ENCODE data around the gene SERPINH1.

The SERPINH1 gene

GRCh38 chr11:75596914-75597313 is 34.9 kb downstream of the SERPINH1 start:
- DNase-seq (ENCODE audit: low read depth, low spot score) = no peak

GRCh38 chr11:75597636-75598035 is 35.6 kb downstream of the SERPINH1 start:
- no peak for DNase-seq (ENCODE audit: low read depth, low spot score)

DNA sequence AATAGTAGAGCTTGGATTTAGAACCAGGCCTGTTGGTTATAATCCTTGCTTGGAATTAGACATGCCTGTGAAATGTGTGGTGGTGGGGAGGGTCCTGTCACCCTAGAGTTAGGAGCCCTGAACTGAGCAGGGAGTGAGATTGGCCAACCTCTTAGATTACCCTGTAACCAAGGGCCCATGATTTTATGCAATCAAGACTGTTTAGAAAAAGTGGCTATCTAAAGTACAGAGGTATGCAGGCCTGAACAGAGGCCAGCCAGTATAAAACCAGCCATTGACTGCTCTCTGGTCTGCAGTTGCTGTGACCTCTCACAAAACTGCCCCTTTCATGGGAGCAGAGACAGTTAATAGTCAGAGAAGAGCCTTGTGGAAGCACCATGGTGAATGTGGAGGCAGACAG is 36.2 kb downstream of the SERPINH1 start:
- DNase-seq (ENCODE audit: low read depth, low spot score) = no peak

GRCh38 chr11:75598900-75599299 is 36.8 kb downstream of the SERPINH1 start:
- DNase-seq (ENCODE audit: low read depth, low spot score) = no peak

GRCh38 chr11:75600356-75600755 is 38.3 kb downstream of the SERPINH1 start:
- DNase-seq (ENCODE audit: low read depth, low spot score) = no peak

- no peak for DNase-seq (ENCODE audit: low read depth, low spot score)
Observed at GRCh38 chr11:75601494-75601893, 39.4 kb downstream of the SERPINH1 start.

DNA sequence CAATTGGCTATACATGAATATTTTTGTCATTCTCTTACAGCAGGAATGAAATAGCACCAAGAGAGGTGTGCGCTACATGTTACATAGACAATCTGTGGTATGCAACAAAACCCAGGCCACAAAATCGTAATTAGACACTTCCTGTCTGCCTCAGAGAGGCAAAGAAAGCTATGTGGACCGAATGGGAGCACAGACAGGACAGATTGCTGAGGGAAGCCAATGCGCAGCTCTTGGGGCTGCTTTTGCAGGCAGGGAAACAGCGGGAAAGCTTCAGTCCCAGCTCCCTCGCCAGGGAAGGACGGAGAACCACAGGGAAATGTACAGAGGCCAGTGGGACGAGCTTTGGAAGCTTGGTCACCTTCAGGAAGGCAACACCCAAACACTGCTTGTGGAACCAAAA is 40.9 kb downstream of the SERPINH1 start:
- DNase-seq (ENCODE audit: low read depth, low spot score) = no peak

DNA sequence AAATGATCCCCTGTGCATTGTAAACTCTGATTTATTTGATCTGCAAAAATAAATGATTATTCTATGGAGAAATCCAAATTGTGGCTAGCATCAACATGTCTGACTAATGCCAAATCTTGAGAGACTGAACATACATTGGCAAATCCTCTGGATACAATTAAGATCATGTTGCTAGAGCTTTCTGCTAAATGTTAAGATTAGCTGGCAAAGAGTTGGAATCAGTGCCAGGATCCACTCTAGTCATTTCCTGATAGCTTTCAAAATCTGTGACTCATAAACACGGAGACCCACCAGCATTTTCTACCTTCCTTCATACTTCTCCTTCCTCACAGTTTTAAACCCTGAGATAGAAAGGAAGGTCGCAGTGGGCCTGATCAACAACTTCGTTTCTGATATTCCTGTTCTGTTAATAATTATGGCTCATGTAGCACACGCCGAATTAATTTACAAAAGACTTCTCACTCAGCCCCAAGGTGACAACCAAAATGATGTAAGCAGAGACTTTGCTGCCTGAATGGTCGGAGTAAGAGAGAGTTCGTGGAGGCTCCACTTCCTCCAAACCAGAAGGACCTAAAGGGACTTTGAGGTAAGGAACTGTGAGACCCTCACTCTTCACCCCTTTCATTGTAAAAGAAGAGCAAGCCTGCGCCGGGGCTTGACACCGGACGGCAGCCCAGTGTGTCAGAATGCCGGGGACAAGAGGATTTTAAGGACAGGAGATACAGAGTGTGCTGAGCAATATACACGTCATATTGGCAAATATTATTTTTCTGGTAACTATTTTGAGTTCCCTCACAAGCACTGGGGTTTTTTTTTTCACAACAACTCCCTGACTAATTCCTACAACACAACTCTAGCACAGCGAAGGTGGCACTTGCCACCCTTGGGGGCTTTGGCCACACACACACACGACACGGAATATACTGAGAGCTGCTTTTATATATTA is 42.0 kb downstream of the SERPINH1 start:
- no peak for DNase-seq (ENCODE audit: low read depth, low spot score)

GRCh38 chr11:75606099-75606498 is 44.0 kb downstream of the SERPINH1 start:
- no peak for DNase-seq (ENCODE audit: low read depth, low spot score)

DNA sequence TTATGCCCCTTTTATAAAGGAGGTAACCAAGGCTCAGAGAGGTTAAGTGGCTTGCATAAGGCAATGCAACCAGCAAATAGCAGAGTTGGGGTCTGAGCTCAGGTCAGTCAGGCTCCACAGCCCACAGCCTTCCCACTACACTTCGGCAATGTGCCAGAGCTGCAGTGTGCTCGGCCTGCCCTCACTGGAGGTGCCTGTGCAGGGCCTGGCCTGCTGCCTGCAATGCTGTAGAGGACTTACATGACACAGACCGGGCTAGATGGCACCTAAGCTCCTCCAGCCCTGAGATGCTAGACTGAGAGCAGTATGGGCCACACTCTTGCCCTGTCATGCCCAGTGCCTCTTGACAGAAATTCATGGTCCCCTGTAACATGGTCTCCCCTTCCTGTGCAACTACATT is 49.8 kb downstream of the SERPINH1 start:
- no peak for DNase-seq (ENCODE audit: low read depth, low spot score)

- DNase-seq (ENCODE audit: low read depth, low spot score) = no peak
Observed at GRCh38 chr11:75615751-75616150, 53.7 kb downstream of the SERPINH1 start.

DNA sequence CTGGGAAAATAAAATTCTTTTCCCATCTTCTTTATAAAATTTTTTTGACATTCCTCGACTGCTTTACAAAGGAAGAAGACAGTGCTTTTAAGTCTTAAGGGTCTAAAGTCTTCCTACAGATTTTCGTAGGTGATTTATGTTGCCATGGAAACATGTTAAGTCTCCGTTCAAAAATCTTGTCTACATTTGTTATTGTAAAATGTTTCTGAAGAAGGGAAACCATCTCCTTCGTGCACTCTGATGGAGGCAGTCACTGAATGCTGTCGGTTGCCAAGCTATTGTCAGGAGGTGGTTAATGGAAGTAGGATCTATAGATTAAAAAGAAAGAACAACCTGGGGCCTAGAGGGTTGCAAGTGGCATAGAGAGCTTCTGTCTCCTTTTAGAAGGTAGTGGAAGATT is 54.2 kb downstream of the SERPINH1 start:
- DNase-seq (ENCODE audit: low read depth, low spot score) = no peak

Data from brain pericyte (primary cell).